Measurements from ENCODE around the gene ANHX.
A peak's percentile ranks its signal among the peaks of the same experiment; 100 is the strongest.

Gene ANHX

GRCh38 chr12:133202493-133203343, 33.0 kb downstream of the ANHX start:
- DNase-seq: peak; percentile 1

GRCh38 chr12:133201888-133202287, 33.8 kb downstream of the ANHX start:
- no peak for DNase-seq

GRCh38 chr12:133192847-133193246, 42.8 kb downstream of the ANHX start:
- no peak for DNase-seq

GRCh38 chr12:133190176-133190575, 45.5 kb downstream of the ANHX start:
- no peak for DNase-seq

GRCh38 chr12:133181238-133181959, 54.3 kb downstream of the ANHX start, which contains the start of gene ZNF268:
Gene ZNF268, plus strand, starts transcription at chr12:133181495. Its CDS starts 503 bp downstream, at chr12:133181998.
- peak; percentile 98 for DNase-seq

- peak; percentile 52 for DNase-seq
These were observed 55.0 kb downstream of the ANHX start for GRCh38 chr12:133180669-133181068.

GRCh38 chr12:133174901-133175300, 60.8 kb downstream of the ANHX start:
- no peak for DNase-seq

- no peak for DNase-seq
These were observed 63.2 kb downstream of the ANHX start for GRCh38 chr12:133172491-133172890.
